Esophagus squamous epithelium (tissue), 4 donors: ENCODE measurements around the gene NEU4.

ENCODE experiments used
- POLR2A ChIP-seq, 4 donors: fragments of 450-650 bp; IDR thresholded peaks; one replicate each; pipeline ENCODE4 v1.6.1; 2017; ENCODE audit warnings: antibody characterized with exemption in 4 of 4, mild to moderate bottlenecking in 4 of 4, moderate library complexity in 3 of 4
- TF ChIP-seq, protein P1 (sequence below), 6 experiments: fragments of 450-650 bp in 4 of 6; fragments of 200-600 bp in 2 of 6; sonication (generic) in 2 of 6; IDR thresholded peaks; one replicate each; pipeline ENCODE4 v1.5.1; 2016 to 2019; ENCODE audit warnings: antibody characterized with exemption in 6 of 6, mild to moderate bottlenecking in 4 of 6, moderate library complexity in 4 of 6

DNA sequence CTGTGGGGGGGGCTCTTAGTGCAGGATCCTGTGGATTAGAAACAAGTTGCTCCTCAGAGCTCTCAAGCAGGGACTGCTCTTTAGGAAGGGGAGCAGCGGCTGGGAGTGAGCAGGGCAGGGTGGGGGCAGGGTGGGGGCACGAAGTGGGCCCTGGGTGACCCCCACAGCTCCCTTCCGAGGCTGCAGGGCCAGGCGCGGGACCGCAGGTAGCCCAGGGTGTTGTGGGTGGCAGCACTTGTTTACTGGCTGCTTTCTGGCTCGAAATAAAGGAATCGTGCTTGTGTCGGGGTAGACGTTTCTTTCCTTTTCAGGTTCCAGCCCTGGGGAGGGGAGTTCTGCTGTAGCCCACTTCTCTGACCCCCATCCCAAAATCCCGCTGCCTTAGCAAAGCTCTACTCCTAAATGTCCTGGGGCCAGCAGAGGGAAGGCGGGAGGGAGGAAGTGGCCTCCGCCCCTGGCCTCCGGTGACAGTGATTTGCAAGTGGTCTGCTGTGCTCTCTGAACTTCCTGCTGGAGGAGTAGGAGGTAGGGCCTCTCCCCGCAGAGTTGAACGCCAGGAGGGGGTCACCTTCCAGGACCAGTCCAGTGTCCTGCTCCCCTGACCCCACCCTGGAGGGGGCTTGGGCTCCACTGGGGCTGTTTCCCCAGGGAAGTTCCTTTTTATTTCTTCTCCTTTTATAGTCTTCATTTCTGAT lies 8.3 kb downstream of the NEU4 start:
- TF ChIP-seq, protein P1, sequence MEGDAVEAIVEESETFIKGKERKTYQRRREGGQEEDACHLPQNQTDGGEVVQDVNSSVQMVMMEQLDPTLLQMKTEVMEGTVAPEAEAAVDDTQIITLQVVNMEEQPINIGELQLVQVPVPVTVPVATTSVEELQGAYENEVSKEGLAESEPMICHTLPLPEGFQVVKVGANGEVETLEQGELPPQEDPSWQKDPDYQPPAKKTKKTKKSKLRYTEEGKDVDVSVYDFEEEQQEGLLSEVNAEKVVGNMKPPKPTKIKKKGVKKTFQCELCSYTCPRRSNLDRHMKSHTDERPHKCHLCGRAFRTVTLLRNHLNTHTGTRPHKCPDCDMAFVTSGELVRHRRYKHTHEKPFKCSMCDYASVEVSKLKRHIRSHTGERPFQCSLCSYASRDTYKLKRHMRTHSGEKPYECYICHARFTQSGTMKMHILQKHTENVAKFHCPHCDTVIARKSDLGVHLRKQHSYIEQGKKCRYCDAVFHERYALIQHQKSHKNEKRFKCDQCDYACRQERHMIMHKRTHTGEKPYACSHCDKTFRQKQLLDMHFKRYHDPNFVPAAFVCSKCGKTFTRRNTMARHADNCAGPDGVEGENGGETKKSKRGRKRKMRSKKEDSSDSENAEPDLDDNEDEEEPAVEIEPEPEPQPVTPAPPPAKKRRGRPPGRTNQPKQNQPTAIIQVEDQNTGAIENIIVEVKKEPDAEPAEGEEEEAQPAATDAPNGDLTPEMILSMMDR (IDR thresholded peaks at IDR 0.05), result no peak
- TF ChIP-seq POLR2A (IDR thresholded peaks at IDR 0.05), result no peak
